Left renal cortex interstitium (tissue), 4 donors: ENCODE results near the gene NOP14. TPM values are rescaled to one million over a fixed set of nuclear protein-coding genes. Genes with fewer than 3 reads are reported as not detected.
"Not testable (repeated sequence)": the region's sequence is repeated elsewhere in the genome, so short reads cannot be mapped to it uniquely, and the experiment has no call there.

ENCODE experiments used
- DNase-seq, 4 donors: peaks; one replicate each; pipeline ENCODE4 v3.0.0-alpha.2; 2013; ENCODE audit warnings: low read depth in 4 of 4, low spot score in 2 of 4, missing footprints in 1 of 4
- polyA plus RNA-seq, 4 donors: library from polyadenylated mRNA; unstranded; fragments of 120-200 nt; gene quantifications; one replicate each; pipeline ENCODE4 v1.2.1, GENCODE V29; 2013; ENCODE audit not compliant: insufficient read length in 4 of 4

The NOP14 gene
- 10 to 100 TPM; 28.6 to 31.9 (median 29.3) TPM for polyA plus RNA-seq

DNA sequence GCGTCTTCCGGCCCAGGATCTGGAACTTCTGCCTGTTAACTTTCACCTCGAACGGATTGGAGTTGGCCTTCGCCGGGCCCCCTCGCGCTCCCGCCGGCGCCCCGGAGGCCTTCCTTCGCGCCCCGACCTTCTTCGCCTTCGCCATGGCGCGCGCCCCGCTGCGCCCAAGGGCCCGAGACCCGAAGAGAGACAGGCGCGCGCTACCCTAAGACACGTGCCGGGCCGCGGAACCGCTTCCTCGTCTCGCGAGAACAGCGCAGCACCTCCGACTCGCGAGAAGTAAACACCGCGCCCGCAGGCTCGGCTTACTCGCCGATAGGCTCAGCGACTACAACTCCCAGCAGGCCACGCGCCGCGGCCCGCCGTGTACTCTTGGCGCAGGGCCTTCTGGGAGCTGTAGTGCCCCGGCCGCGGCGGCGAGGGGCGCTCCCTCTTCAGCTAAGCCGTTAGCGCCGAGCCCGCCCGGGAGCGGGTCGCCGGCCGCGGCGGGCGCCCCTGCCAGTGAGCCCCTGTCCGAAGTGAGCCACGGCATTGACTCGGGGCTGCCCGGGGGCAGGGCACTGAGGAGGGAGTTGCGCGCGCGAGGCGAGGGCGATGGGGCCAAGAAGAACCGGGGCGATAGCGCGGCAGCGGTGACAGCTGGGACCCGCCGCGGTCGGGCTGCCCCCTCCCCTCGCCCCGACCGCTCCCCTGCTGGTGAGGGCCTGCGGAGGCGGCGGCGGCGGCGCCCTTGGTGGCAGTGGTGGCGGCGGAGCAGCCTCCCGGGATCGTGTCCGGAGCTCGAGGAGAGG, at the start of gene NOP14, which contains the start of gene GRK4:
Gene NOP14 (minus strand): TSS at position 232 of the 791 bp plus-strand sequence. CDS start 87 bp downstream, at position 145.
Gene GRK4 (plus strand): TSS at position 397 of the 791 bp plus-strand sequence. CDS start 500 bp downstream, outside the sequence.
- DNase-seq, result peak; percentile 84 to 96 (median 93)

DNA sequence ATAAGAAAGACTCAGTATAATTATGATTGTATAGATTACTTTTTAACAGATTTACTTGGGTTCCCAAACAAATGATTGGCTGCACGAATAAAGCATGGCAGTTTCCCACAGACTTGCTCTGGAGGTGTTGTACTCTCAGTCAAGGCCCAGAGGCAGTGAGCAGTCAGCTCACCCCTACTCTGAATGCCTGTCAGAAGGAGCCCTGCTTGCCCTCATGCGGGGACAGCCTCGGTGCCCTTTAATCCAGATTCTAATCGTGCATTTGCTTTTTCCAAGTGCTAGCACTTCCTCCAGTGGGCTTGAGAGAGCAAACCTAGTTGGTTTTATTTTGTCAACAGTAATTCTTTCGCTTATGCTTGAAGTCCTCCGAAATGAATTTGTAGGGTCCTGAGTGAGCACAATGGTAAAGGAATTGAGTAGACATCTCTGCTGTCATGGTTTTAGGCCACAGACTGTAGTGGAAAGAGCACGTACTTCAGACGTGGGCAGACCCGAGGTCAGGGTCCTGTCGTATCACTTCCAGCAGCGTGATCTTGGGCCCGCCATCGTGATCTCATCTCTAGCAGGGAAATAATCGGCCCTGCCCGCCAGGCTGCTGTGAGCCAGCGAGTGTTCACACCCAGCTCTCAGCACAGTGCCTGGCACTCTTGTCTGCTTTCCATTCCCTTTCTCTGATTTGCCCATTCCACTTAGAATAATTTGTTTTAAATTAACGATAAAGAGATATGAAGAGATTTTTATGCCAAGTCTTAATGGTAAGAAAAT, 48.4 kb upstream of the NOP14 start:
- DNase-seq, result no peak

DNA sequence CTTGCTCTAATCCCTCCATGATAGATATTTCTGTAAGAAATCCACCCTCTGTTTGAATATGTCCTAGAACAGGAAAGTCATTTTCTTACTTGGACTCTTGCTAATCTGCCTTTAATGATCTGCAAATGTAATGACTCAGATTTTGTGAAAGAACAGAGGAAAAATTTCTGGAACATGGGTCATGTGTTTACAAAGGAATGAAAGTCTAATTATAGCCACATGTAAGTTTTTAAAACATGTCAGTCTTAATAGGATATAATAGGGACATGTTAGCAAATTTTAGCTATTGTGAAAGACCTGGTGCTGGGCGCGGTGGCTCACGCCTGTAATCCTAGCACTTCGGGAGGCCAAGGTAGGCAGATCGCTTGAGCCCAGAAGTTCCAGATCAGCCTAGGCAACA, 47.8 kb upstream of the NOP14 start:
- no peak for DNase-seq

DNA sequence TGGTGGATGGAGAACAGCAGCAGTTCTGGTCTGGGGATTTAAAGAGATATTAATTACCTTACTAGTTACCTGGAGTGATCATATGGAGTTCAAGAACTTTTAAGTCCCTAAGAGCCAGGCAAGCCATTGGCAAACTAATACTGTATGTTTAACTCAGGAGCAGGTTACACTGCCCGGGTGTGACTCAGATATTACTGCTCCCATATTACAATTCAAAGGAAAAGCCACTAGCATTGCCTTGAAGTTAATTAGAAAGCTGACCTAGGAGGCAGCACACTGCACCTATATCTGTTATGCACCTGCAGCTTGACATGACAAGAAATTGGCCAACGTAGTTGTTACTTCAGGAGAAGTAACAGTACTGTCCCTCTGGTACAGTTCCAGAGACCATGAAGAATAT, 47.4 kb upstream of the NOP14 start:
- no peak for DNase-seq

DNA sequence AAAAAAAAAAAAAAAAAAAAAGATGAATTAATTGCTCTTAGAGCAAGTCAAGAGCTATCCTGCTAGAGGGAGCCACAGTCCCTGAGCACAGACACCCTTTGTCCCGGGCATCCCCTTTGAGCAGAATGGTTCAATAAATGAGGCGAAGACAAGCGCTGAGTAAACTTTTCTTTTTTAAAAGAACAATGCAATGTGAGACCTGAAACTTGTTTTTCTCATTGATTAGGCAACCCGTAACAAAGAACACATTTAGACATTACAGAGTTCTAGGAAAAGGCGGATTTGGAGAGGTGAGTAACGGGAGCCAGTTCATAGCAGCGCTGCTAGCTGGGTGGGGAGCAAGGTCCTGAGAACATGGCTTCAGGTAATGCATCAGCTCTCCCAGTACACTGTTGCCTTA, 46.2 kb upstream of the NOP14 start:
- DNase-seq, result no peak

DNA sequence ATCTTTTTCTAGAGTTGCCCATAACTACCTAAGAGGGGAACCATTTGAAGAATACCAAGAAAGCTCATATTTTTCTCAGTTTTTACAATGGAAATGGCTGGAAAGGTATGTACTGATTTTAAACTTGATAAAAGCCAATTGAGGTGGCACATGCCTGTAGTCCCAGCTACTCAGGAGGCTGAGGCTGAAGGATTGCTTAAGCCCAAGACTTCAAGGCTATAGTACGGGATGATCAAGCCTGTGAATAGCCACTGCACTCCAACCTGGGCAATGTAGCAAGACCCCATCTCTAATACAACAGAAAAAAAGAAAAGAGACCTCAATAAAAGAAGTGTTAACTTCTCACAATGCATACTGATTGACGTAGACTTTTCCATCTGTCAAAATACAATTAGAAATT, 44.5 kb upstream of the NOP14 start:
- no peak for DNase-seq

DNA sequence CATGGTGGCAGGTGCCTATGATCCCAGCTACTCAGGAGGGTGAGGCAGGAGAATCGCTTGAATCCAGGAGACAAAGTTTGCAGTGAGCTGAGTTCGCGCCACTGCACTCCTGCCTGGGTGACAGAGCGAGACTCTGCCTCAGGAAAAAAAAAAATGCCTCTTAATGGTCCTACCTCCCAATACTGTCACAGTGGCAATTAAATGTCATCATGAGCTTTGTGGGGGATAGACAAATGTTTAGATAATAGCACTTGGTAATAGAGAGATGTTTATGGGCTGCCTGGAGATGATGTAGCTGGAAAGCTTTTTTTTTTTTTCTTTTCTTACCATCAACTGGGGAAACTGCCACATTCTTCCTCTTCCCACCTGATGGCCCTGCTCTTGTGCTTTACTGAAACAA, 33.2 kb upstream of the NOP14 start:
- no peak for DNase-seq

DNA sequence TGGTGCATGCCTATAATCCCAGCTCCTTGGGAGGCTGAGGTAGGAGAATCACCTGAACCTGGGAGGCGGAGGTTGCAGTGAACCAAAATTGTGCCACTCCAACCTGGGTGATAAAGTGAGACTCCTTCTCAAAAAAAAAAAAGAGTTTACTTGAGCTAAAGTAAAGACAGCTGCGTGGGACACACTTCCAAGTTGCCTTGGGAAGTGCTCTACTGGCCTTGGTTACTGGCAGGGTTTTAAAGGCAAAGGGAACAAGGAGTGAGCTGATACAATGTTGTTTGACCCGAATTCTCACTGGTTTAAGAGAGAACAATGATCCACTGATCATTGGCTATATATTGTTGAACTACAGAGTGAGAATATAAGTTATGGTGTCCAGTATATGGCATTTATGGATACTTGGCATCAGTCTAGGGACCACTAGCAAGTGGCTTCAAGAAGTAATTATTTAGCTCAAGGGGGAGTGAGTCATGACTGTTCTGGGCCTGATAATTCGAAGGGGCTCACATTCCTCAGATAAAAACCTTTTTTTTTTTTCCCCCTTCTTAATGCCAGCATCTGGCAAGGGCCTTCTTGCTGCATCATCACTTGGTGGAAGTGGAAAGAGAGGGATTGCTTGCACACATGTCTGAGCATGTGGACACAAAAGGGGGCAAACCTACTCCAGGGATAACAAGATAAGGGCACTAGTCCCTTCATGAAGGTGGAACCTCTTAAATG, 32.5 kb upstream of the NOP14 start:
- no peak for DNase-seq

DNA sequence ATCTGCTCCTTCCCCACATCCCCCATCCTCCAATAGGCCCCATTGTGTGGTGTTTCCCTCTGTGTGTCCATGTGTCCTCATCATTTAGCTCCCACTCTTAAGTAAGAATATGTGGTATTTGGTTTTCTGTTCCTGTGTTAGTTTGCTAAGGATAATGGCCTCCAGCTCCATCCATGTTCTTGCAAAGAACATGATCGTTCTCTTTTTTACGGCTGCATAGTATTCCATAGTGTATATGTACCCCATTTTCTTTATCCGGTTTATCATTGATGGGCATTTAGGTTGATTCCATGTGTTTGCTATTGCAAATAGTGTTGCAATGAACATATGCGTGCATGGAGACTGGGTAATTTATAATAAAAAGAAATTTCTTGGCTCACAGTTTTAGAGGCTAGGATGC, 31.7 kb upstream of the NOP14 start:
- DNase-seq, result no peak

DNA sequence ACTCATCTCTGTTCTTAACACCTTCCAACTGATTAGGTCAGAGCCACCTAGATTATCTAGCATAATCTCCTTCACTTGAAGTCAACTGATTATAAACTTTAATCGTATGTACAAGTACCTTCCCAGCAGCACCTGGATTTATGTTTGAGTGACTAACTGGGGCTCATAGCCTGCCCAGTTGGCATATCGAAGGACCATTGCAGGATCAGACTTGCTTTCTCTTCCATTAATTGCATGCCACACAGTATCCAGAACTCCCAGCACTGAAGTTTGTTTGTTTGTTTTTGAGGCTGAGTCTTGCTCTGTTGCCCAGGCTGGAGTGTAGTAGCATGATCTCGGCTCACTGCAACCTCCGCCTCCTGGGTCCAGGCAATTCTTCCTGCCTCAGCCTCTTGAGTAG, 28.0 kb upstream of the NOP14 start:
- no peak for DNase-seq

DNA sequence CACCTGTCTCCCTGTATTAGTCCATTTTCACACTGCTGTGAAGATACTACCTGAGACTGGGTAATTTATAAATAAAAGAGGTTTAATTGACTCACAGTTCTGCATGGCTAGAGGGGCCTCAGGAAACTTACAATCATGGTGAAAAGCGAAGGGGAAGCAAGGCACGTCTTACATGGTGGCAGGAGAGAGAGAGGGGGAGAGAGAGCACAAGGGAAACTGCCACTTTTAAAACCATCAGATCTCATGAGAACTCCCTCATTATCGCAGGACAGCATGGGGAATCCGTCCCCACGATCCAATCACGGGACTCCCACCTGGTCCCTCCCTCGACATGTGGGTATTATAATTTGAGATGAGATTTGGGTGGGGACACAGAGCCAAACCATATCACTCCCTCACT, 20.5 kb upstream of the NOP14 start:
- DNase-seq, result not testable (repeated sequence)

DNA sequence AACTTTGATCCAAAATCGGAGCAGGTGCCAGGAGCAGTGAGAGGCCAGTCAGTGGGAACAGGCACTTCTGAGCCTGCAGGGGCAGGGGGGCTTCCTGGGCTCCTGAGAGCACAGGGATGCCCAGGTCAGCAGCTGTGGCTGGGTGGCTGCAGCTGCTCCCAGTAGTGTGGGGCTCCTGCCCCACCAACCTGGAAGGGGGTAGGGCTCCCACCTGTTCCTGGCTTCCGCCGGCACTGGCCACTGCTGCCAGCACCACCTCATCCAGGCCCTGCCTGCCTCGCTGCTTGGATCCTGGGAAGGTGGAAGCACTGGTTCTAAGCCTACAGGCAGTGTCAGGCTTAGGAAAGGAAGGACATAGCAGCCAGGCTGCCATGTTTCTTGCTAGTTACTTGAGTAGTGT, 18.8 kb upstream of the NOP14 start:
- no peak for DNase-seq

DNA sequence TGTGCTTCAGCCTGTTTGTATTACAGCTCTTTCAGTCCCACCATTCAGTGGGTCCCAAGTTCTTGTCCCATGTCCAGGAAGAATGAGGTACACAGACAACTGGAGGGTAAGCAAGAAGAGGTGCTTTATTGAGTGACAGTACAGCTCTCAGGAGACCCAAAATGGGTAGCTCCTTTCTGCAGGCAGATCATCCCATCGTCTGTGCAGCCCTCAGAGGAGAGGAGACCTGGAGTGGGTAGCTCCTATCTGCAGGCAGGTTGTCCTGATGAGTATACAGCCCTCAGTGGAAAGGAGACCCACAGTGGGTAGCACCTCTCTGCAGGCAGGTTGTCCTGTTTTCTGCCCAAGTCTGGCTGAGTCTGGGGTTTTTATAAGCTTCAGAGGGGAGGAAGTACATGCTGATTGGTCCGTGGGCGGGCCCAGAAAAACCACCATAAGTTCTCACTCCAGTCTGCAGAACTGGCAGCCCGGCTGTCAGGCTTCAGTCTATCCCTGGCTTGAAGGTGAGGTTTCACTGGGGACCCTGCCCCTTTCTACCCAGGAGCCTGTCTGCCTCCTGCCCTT, 18.1 kb upstream of the NOP14 start:
- DNase-seq, result no peak

DNA sequence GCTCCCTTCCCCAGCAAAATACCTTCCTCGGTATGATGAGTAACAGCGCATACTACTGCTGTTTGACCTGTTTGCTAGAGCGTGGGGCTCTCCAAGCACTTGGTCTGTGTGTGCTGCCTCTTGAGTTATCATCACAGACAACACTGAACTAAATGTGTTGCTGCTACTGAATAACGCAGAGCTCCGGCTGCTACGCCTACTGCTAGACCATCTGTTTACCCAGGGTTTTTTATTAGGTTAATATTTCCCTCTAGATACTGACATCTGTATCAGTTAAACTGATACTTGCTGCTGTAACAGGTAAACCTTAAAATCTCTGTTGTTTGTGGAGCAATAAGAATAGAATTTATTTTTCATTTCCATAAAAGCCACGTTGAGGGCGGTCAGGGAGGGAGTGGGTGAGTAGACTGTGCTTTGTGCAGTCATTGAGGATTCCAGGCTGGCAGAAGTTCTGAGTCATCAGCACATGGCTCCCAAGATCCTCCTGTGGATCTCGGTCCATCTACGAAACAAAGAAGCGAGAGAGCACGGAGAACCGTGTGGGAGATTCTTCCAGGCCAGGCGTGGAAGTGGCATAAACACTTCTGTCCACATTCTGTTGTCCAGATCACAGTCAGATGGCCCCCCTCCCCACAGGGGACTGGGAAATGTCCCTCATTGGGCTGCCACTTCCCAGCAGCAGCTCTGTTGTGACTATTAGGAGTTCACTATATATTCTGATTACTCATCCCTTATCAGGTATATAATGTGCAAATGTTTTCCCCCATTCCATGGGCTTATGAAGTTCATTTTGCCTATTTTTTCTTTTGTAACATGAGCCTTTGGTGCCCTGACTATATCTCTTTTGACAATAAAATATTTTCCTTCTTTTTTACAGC, 14.2 kb upstream of the NOP14 start:
- no peak for DNase-seq

DNA sequence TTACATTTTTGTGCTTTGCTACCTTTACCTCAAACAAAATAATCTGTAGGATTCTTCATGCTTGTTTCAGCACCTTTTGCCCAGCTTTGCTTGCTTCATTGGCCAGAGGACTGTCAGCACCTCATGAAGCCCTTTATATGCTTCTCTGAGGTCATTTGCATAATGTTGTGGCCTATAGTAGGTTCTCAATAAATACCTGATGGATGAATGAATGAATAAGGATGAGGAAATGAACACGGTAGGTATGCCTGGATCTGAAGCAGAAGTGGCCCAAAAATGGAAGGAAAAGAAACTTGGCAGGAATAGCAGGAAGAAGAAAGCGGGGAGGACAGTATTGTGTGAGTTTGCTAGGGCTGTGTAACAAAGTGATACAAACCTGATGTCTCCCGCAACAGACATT, 8.1 kb upstream of the NOP14 start:
- DNase-seq, result no peak

DNA sequence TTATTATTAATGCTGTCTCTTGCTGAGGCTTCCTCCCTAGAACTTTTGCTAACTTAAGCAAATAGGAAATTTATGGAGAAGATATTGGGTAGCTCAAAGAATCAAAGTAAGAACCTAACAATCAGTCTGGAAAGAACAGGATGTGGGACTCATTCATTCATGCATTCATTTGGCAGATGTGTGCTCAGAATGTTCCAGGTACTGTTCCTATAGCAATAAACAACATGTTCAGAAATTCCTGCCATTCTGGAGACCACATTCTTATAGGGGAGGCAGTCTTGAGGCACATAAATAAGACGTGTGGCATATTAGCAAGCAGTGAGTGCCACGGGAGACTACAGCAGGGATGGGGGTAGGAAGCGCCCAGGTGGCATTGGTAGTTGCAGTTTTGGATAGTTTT, 5.2 kb upstream of the NOP14 start:
- DNase-seq, result no peak

DNA sequence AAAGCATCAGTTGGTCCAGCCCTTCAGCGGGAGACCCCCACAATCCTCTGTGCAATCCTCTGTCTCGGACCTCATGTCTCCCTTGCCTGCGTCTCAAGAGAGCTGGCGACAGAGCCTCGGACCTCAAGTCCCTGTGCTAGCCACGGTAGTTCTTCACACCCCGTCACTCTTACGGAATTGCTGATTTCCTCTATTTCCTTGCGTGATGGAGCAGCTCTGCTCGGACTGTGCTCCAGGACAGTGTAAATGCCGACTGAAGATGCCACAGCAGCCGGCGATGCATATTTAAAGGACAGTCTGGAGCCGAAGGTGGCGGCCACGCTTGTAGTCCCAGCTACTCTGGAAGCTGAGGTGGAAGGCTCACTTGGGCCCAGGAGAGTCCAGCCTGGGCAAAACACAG, 2.1 kb upstream of the NOP14 start:
- DNase-seq, result no peak

DNA sequence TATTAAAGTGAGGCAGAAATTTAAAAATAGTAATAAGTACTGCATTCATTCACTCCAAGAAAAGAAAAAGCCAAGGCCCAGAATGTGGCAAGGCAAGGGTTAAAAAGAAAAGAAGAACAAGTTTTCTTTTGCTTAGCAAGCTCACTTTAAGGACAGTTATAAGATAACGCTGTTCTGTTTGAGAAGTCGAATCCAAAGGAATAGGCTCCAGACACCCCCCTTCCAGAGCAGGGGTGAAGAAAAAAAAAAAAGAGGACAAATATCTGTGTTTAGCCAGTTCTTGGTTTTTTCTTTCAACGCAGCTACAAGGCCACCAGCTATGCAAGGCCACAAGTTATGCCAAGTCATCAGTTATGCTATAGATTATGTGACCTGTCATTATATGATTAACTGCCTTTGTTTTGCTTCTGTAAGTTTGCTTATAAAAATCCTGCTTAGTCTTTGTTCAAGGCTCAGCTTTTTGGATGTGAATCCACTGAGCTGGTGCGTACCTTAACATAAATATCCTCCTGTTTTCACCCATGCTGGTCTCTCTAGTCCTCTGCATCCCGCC, 1.6 kb upstream of the NOP14 start:
- no peak for DNase-seq

DNA sequence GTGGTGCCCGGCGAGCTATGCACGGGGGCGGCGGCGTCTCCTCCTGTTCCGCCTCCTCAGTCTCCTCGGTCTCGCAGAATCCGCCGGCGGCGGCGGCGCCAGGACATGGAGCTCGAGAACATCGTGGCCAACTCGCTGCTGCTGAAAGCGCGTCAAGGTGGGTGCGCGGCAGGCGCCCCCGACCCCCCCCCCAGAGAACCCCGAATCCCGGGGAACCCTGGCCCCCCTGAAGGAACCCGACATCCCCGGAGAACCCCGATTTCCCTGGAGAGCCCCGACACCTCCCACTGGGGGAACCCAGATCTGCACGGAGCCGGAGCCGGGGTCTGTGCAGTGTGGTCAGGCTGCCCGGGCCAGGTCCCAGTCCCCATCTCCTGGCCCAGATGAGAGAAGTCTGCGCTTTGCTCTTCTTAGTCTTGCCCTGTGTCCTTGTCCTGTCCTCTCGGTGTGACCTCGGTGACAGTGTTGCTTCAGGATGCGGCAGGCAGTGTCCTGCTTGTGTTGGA, 813 bp upstream of the NOP14 start:
- no peak for DNase-seq
